SH-SY5Y (cell line): ENCODE measurements around the gene MYO7B.

Experiments
- GATA2 ChIP-seq: IDR thresholded peaks from 2 replicates; pipeline ENCODE4 v1.6.1; 2011; ENCODE audit warnings: mild to moderate bottlenecking, low read depth, low read length
- GATA3 ChIP-seq: IDR thresholded peaks from 2 replicates; pipeline ENCODE4 v1.6.1; 2011; ENCODE audit warnings: low read depth, mild to moderate bottlenecking, low read length, moderate library complexity

DNA sequence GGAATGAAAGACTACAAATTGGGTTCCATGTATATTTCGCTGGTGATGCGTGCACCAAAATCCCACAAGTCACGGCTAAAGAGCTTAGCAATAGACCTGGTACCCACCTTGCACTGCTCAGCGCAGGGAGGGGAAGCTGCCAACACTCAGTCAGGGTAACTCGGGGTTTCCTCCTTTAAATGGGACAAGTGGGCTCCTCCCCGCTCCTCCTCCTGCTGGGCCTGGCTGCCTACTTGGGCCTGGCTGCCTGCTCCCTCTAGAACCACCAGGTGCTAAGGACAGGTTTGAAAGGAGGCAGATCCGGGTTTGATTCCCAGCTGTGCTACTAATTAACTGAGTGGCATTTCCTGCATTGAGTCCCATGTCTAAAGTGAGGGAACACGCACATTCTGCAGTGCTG lies 23.4 kb downstream of the MYO7B start:
- TF ChIP-seq GATA2, result no peak
- no peak for TF ChIP-seq GATA3
